Mucosa of rectum (tissue), 2 donors: ENCODE data around the gene NDUFS2.

Experiments
- H3K27ac ChIP-seq, 2 donors: one replicate each; pipeline ENCODE4 v1.7.0; 2013; ENCODE audit warnings: inconsistent platforms in 2 of 2, low read depth in 2 of 2, low read length in 2 of 2
- H3K27me3 ChIP-seq, 2 donors: one replicate each; pipeline ENCODE4 v1.7.0; 2013; ENCODE audit warnings: low read length in 2 of 2; ENCODE audit not compliant: control insufficient read depth in 2 of 2, insufficient read depth in 2 of 2
- H3K36me3 ChIP-seq, 2 donors: one replicate each; pipeline ENCODE4 v1.7.0; 2013; ENCODE audit warnings: low read length in 2 of 2; ENCODE audit not compliant: control insufficient read depth in 2 of 2, insufficient read depth in 2 of 2
- H3K4me1 ChIP-seq, 2 donors: one replicate each; pipeline ENCODE4 v1.7.0; 2013; ENCODE audit warnings: low read length in 2 of 2, mild to moderate bottlenecking in 1 of 2; ENCODE audit not compliant: control insufficient read depth in 2 of 2, insufficient read depth in 2 of 2
- H3K4me3 ChIP-seq, 2 donors: one replicate each; pipeline ENCODE4 v1.7.0; 2013; ENCODE audit warnings: low read length in 2 of 2
- H3K9ac ChIP-seq, 2 donors: one replicate each; pipeline ENCODE4 v1.7.0; 2013; ENCODE audit warnings: low read length in 2 of 2, low read depth in 1 of 2, mild to moderate bottlenecking in 1 of 2
- H3K9me3 ChIP-seq, 2 donors: one replicate each; pipeline ENCODE4 v1.7.0; 2013; ENCODE audit warnings: low read length in 2 of 2; ENCODE audit not compliant: control insufficient read depth in 2 of 2
- donor health status: healthy.
- donor health status: Normal muscosa, but diverticular disease.

The NDUFS2 gene

DNA sequence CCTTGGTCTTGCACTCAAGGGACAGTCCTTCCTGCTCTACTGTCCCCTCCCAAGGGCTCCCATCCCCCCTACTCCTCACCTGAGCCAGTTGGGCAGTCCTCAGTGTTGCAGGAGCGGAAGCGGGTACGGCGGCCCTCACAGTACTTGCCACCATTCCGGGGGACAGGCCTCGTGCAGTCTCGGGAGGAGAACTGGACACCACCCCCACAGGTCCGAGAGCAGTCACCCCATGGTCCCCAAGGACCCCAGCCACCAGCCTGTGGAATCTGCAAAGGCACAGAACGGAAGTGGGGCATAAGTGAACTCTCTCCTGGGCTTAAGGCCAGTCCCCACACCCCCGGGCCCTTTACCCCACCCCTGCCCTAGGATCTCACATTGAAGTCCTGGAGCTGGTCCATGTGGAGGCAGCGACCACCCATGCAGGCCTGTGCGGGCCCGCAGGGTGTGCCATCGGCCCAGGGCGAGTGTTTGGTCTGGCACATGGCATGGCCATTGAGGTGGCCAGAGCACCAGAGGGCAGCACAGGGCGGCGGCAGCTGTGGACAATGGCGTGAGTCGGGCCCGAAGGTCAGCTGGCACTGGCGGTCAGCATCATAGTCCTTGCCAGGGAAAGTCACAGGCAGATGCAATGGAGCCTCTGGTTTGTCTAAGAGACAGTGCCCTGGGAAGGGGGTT lies 8.5 kb upstream of the NDUFS2 start:
- H3K4me1 ChIP-seq = peaks cover 12 to 15% of the 10 kb centered on the region in 2 donors
- no peak overlapping the region for H3K4me3 ChIP-seq
- no peaks in the 10 kb centered on the region for H3K9me3 ChIP-seq
- H3K9ac ChIP-seq = no peak overlapping the region
- no peak overlapping the region for H3K27ac ChIP-seq
- H3K27me3 ChIP-seq = no peaks in the 10 kb centered on the region
- peaks cover 0 to 4% of the 10 kb centered on the region in 2 donors for H3K36me3 ChIP-seq

DNA sequence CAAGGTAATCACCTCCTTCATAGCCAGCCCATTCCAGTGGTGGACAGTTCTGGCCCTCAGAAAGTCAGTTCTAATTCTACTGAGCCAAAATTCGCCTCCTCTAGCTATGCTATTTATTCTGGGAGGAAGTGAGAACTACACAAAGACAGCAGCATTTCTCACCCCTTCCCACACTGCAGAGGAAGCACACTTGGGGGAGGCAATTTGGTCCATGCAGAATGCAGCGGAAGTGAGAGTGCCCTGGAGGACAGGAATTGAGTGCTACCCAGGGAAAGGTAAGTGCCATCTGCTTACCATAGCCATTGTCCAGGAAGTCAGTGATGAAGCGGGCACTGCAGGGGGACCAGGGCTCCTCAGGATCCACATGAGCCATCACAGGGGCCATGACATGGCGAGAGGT lies 7.0 kb upstream of the NDUFS2 start:
- H3K36me3 ChIP-seq = peaks cover 0 to 4% of the 10 kb centered on the region in 2 donors
- H3K27ac ChIP-seq = no peak overlapping the region
- H3K9ac ChIP-seq = no peak overlapping the region
- peaks cover 20 to 21% of the 10 kb centered on the region in 2 donors for H3K4me1 ChIP-seq
- H3K9me3 ChIP-seq = no peaks in the 10 kb centered on the region
- H3K4me3 ChIP-seq = no peak overlapping the region
- H3K27me3 ChIP-seq = no peaks in the 10 kb centered on the region

DNA sequence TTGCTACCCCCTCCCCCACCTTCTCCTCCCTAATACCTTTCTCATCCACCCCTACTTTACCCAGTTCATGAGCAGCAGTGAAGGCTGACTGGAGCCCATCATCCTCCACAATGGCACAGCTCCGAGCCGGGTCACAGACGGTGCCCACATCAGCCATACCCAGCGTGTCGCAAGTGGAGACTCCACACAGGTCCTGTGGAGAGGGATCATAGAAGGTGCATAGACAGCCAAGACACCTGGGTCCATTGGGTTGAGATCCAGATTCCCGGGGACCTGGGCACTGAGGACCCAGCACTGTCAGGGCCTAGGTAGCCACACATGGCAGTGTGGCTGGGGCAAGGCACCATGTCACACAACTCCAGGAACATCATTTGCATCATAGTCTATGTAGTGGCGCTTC lies 6.1 kb upstream of the NDUFS2 start:
- peaks cover 0 to 4% of the 10 kb centered on the region in 2 donors for H3K36me3 ChIP-seq
- H3K27me3 ChIP-seq = no peaks in the 10 kb centered on the region
- H3K9ac ChIP-seq = no peak overlapping the region
- peaks cover 26 to 31% of the 10 kb centered on the region in 2 donors for H3K4me1 ChIP-seq
- H3K4me3 ChIP-seq = no peak overlapping the region
- peak overlapping the region; percentile 54 to 97 for H3K27ac ChIP-seq
- H3K9me3 ChIP-seq = no peaks in the 10 kb centered on the region

DNA sequence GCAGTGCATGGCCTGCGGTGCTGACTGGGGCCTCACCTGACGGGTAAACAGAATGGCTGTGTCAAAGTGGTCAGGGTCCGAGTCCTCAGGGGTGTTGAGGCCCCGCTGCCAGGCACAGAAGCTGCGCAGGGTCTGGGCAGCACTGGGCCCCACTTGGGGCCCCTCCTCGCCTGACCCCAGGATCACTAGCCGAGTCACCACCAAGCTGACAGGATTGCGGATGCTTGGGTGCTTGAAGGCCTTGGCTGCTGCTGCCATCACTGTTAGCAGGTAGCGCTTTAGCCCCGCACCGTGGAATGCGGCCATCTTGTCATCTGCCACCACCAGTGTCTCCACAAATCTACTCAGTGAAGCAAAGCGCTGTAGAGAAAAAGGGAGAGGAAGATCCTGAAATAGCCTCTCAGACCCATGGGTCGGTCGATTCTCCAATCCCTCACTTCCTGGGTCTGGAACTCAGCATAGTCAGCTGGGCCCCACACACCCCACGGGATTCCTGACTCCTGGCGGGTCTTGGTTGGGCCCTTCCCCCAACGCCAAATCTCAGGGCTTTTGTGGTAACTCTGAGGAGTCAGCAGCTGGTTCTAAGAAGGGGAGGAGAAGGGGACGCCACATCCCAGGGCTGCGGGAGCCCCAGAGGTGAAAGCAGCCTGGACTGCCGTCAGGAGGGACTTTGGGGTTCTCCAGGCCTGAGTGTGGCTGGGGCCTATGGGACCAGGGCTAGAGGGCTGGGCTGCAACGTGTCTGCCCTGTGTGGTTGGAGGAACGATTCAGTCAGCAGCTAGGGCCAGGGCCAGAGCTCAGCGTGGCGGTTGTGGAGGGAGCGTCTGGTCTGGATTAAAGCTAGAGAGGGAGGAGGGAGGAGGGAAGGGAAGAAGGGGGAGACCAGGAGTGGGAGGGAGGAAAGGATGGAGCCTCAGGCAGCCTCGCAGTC lies 5.4 kb upstream of the NDUFS2 start:
- peak overlapping the region; percentile 54 to 97 for H3K27ac ChIP-seq
- peak overlapping the region in 1 of 2 donors; percentile 53 for H3K4me3 ChIP-seq
- no peaks in the 10 kb centered on the region for H3K27me3 ChIP-seq
- no peaks in the 10 kb centered on the region for H3K36me3 ChIP-seq
- peaks cover 33 to 36% of the 10 kb centered on the region in 2 donors for H3K4me1 ChIP-seq
- no peaks in the 10 kb centered on the region for H3K9me3 ChIP-seq
- peak overlapping the region; percentile 8 to 49 for H3K9ac ChIP-seq

DNA sequence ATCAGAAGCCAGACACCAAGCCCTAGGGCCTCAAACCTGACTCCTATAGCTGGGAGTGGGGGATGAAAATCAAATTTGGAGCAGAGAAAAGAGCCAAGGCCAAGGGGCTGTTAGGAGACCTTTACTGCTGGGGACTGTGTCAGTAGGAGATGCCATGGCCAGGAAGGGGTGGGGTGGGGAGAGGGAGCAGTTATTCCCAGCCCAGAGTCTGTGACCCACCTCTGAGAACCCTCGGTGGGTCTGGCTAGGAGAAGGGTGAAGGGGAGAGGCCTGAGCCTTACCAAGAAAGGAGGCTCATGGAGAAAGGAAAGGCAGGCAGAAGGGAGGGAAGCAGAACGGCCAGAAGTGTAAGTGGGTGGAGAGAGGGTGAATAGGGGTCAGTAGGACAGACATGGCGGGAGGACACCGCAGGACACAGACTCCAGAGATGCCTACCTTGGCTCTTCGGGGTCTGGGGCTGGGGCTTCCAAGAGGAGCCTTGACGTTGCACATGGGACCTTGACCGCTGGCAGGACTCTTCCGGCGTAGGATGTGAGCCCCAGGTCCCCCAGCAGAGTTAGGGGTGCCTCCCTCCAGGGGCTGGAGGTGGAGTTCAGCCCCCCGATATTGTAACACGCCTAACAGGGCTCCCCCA lies 4.5 kb upstream of the NDUFS2 start:
- H3K27ac ChIP-seq = peak overlapping the region in 1 of 2 donors; percentile 97
- H3K4me1 ChIP-seq = peaks cover 34 to 36% of the 10 kb centered on the region in 2 donors
- H3K9me3 ChIP-seq = no peaks in the 10 kb centered on the region
- H3K36me3 ChIP-seq = no peaks in the 10 kb centered on the region
- peak overlapping the region; percentile 6 to 53 for H3K4me3 ChIP-seq
- H3K27me3 ChIP-seq = no peaks in the 10 kb centered on the region
- peak overlapping the region; percentile 8 to 14 for H3K9ac ChIP-seq

DNA sequence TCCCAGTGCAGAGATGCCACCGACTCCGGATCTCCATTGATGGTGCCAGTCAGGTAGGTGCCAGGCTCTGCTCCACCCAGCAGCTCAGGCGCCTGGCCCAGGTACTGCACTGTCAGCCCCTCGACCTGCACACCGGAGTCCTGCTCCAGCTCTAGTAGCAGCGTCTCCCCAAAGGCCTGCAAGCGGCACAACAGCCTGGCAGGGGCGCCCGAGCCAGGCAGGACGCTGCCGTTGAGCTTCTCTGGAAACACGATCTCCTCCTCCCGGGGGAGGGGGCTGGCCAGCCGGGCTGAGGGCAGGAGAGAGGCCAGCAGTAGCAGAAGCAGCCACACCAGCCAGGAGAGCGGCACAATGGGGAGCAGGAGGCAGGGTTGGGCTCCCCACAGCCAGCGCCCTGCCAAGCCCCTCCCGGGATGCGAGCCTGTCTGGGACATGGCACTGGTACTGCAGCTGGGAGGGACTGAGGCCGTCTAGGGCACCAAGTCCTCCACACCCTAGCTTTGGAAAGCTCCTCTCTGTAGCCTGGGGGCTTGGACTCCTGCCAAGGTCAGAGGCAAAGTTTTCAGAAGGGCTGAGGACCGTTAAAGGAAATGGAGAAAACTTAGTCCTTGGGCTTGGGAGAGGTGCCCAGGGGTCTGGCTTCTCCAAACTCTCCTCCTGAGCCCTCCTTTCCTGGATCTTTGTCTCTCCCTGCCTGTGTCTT lies 3.8 kb upstream of the NDUFS2 start:
- Histone ChIP-seq H3K36me3 (peaks cover 0 to under 1% of the 10 kb centered on the region in 2 donors), H3K4me3 (peak overlapping the region; percentile 38 to 53), H3K9ac (peak overlapping the region in 1 of 2 donors; percentile 48), H3K4me1 (peaks cover 37 to 38% of the 10 kb centered on the region in 2 donors), H3K9me3 (no peaks in the 10 kb centered on the region), H3K27me3 (no peaks in the 10 kb centered on the region), H3K27ac (peak overlapping the region; percentile 66 to 97)

DNA sequence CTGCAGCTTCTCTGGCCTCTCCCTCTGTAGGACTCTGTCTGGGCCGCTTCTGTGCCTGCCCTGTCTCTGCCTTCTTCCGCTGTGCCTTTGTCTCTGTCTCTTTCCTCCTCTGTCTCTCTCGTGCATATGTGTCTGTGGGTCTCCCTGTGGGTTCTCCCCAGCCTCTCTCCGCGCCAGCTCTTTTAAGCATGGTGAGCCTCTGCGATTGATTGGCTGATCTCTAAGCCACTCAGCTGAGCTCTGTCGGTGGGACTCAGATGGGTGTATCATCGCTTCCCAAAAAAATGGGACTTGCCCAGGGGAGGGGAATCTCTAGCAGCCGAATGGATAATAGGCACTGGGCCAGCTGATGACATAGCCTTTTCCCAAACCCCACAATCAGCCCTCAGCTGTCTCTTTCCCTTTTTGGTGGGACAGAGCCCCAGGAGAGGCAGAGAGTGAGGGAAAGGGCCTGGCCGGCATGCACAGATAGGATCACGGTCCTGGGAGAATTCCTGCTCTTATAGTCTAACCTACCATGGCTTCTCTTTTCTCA lies 3.2 kb upstream of the NDUFS2 start, which contains the start of gene ADAMTS4:
TSS of gene ADAMTS4 (minus strand) at position 158 of the 535 bp plus-strand sequence. CDS start 427 bp downstream, outside the sequence.
- Histone ChIP-seq H3K9me3 (no peaks in the 10 kb centered on the region), H3K4me1 (peaks cover 42% of the 10 kb centered on the region in 2 donors), H3K9ac (peak within 1 kb of the TSS; percentile 47 to 48), H3K27ac (peak within 1 kb of the TSS; percentile 66 to 97), H3K36me3 (peaks cover 4 to 7% of the 10 kb centered on the region in 2 donors), H3K4me3 (peak within 1 kb of the TSS; percentile 38 to 53), H3K27me3 (no peaks in the 10 kb centered on the region)

DNA sequence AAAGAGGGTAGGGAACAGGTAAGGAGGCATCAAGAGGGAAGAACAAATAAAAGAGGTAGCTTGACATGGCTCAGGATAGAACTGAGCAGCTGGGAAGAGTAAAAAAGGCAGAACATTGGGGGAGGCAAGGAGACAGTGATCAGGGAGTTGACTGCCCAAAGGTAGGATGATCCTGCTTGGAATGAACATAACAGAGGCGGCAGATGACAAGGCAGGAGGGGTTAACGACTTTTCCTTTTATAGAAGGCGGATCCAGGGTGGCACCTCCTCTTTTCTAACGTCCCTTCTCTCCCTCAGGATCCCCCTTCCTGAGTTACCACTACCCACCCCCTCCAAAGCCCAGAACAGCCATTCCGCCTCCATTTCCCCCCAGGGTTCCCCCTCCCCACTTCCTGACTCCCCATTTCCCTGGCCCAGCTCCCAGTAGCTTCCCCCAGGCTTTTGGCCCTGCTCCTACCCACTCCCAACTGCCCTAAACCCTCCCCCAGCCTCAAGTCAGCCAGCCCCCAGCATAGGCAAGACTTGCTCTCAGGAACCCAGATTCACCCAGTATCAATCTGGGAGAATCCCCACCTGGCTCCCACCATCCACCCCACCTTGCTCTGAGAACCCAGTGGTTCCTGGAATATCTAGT lies 2.5 kb upstream of the NDUFS2 start:
- peaks cover 4 to 13% of the 10 kb centered on the region in 2 donors for H3K36me3 ChIP-seq
- H3K9ac ChIP-seq = peak overlapping the region in 1 of 2 donors; percentile 47
- no peaks in the 10 kb centered on the region for H3K27me3 ChIP-seq
- peaks cover 39 to 42% of the 10 kb centered on the region in 2 donors for H3K4me1 ChIP-seq
- H3K27ac ChIP-seq = peak overlapping the region; percentile 66 to 97
- no peaks in the 10 kb centered on the region for H3K9me3 ChIP-seq
- H3K4me3 ChIP-seq = no peak overlapping the region

DNA sequence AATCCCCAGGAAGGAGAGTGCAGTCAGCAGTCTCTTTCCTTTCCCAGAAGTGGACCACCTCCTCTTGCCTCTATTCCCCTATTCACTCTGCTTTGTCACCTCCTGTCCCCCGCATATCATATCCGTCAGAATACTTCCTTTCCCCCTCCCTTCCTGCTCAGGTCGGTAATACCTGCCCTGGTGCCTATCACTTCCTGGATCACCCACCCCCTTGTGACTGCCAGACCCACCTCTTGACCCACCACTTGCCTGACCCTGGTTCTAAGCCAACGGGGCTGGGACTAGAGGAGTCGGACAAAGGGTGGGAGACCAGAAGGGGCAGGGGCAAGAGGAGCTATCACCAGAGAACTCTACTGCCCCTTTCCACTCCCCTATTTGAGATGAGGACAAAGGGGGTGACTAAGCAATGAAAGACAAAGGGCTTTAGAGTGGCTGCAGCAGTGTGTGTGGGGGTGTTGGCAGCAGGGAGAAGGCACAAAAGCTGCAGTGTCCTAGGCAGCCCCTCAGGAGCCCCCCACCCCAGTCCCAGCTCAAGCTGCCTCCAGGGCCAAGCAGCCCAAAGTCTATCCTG lies 1.7 kb upstream of the NDUFS2 start:
- H3K27me3 ChIP-seq = no peaks in the 10 kb centered on the region
- peaks cover 7 to 18% of the 10 kb centered on the region in 2 donors for H3K36me3 ChIP-seq
- H3K27ac ChIP-seq = peak overlapping the region; percentile 96 to 97
- no peaks in the 10 kb centered on the region for H3K9me3 ChIP-seq
- no peak overlapping the region for H3K4me3 ChIP-seq
- H3K4me1 ChIP-seq = peaks cover 38 to 42% of the 10 kb centered on the region in 2 donors
- H3K9ac ChIP-seq = peak overlapping the region in 1 of 2 donors; percentile 28
